Fibroblast of the aortic adventitia (primary cell): Measurements from ENCODE around the gene WDR20. TPM values are rescaled to one million over a fixed set of nuclear protein-coding genes. Genes with fewer than 3 reads are reported as not detected.
A peak's percentile ranks its signal among the peaks of the same experiment; 100 is the strongest.

Experiments used
- DNase-seq: peaks from one replicate; pipeline ENCODE4 v3.0.0-alpha.2; 2010; ENCODE audit warnings: low read depth
- H3K4me3 ChIP-seq: 2 replicates; pipeline ENCODE4 v1.5.1; 2011; ENCODE audit warnings: low read depth, mild to moderate bottlenecking, control low read depth, low read length, moderate library complexity
- total RNA-seq: library from RNA; depleted of rRNA; stranded (reverse); fragments of >200 nt; gene quantifications from 2 replicates; pipeline ENCODE4 v1.2.3, GENCODE V29; 2012; ENCODE audit warnings: low replicate concordance
- TF ChIP-seq, protein P1 (sequence below): IDR thresholded peaks from 2 replicates; pipeline ENCODE4 v1.5.1; 2011; ENCODE audit warnings: mild to moderate bottlenecking, low read length, control low read depth, inconsistent platforms; ENCODE audit not compliant: insufficient read depth

The WDR20 gene
- total RNA-seq, 1 donor, result 14.6 TPM

DNA sequence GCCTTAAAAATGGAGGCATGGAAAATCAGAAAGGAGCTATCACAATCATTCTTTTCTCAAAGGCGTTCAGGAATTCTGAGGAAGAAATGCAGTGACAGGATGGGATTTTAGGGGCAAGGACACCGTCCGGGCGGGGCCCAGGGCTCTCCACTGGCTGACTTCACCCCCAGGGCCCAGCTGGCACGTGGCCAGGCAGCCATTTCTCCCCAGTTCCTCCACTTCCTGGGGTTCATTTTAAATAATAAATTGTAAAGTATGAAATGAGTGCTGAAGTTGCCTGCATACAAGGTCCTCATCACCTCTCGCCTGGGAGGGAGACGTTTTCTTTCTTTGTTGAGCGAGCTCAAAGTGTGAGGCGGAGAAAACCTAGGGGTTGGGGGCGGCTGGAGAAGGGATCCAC is 73.8 kb downstream of the WDR20 start:
- no peak overlapping the region for H3K4me3 ChIP-seq
- no peak for DNase-seq
- TF ChIP-seq, protein P1, sequence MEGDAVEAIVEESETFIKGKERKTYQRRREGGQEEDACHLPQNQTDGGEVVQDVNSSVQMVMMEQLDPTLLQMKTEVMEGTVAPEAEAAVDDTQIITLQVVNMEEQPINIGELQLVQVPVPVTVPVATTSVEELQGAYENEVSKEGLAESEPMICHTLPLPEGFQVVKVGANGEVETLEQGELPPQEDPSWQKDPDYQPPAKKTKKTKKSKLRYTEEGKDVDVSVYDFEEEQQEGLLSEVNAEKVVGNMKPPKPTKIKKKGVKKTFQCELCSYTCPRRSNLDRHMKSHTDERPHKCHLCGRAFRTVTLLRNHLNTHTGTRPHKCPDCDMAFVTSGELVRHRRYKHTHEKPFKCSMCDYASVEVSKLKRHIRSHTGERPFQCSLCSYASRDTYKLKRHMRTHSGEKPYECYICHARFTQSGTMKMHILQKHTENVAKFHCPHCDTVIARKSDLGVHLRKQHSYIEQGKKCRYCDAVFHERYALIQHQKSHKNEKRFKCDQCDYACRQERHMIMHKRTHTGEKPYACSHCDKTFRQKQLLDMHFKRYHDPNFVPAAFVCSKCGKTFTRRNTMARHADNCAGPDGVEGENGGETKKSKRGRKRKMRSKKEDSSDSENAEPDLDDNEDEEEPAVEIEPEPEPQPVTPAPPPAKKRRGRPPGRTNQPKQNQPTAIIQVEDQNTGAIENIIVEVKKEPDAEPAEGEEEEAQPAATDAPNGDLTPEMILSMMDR, result no peak

DNA sequence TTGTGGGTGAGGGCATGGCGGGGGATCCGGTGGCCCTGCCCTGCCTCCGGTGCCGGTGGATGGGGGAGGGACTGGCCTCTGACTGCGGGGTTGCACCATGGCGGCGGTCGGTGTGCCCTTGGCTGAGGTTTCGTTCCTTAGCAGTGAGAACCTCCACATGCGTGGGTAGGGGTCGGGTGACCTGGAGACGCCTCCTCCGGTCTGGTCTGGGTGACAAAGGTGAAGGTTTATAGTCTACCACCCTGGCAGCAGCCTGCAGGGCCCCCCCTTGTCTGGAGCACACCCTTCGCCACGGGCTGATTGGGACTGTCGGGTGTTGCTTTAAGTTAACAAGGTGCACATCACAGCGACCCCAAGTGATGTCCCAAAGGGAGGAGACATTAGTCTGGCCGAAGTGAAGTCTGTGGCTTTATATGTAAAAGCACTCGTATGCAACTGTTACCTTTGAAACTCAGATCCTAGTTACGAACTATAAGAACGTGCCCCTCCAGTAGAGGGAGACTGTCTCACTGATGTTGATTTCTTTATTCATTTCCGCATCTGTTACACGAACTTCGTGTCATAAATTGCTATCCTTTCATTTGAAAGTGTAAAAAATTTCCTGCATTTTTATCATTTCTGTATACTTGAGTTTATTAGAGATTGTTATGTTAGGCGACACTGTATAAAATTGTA is 74.4 kb downstream of the WDR20 start:
- TF ChIP-seq, protein P1, result peak; percentile 18
- no peak for DNase-seq

DNA sequence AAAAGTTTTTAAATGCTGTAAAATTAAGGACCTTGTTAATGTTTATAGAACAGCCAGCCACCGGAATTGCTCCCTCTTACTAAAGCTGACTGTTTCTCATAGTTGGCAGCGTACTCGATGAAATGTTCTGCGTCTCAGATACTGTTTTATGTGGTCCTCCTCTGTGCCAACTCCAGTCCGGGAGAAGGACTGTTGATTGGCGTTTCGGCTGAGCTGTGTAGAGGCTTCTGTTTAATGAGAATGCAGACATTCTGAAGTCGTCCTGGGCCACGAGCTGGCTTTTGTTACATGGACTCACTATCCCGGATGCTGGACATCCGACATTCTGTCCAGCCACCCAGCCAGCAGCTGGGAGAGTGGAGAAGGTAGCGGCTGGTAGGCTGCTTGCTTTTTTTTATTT is 75.4 kb downstream of the WDR20 start:
- TF ChIP-seq, protein P1, result no peak
- peak; percentile 83 for DNase-seq
- no peak overlapping the region for H3K4me3 ChIP-seq

More for the DNA sequence above, 74.4 kb downstream of the WDR20 start:
- no peak overlapping the region for H3K4me3 ChIP-seq

DNA sequence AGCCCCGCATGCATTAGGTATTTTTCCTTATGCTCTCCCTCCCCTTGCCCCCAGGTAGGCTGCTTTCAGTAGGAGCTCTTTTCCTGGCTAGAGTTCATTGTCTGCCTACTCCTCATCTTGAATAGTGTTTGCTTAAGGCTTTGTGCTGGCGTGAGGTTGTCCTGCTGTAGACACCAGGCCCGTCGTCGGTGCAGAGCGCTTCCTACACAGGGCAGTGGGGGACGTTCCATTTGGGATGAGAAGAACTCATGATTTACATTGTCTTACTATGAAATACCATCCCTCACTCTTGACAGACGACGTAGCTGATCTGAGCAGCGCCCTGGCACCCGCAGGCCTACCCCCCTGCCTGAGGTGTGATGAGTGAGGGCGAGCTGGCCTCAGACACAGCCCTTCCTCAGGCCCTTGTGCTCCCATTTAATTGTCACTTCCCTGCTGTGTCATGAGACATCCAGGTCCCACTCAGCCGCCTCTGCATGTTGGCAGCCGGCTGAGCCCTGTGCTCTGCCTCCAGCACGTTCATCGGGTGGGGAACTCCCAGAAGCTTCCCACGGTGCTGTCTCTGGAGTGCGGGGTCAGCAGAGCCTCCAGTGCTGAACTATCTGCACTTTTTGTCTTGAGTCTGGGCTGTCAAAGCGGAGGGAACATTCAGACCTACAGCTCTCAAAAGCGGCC is 76.0 kb downstream of the WDR20 start:
- TF ChIP-seq, protein P1, result no peak
- DNase-seq, result no peak
- H3K4me3 ChIP-seq, result no peak overlapping the region

DNA sequence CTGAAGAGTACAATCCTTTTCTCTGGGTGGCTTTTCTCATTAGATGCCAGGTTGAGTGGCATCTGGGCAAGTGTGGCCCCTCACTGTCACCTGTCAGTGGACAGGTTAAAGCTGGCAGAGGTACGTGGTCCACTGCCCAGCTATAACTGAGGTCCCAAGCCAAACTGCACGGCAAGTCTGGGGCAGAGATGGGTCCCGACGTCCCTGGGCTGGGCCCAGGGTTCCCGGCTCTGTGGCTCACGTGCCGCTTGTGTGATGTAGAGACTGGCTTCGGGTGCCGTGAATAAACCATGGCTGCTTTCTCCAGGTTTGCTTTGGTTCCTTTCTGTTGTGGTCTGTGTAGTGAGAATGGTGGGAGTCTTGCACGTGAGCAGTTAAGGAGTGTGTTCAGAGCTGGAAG is 77.7 kb downstream of the WDR20 start:
- DNase-seq, result no peak
- H3K4me3 ChIP-seq, result no peak overlapping the region
- TF ChIP-seq, protein P1, result no peak

DNA sequence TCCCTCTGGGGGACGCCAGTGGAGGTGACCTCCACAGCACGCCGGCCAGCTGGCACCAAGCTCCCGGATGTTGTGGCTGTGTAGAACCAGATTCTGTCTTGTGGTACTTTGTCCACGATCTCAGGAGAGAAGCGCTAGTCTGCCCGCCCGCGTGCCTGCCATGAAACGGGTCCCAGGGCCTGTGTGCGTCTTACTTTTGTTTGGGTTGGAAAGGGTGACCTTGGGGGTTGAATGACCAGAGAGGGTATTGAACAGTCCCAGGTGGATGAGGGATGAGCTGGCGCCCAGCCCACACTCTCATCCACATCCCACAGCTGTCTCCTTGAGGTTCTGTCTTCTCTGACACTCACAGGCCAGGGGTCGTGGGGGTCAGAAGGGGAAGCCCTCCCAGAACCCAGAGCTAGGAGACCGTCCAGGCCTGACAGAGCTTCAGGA is 78.3 kb downstream of the WDR20 start:
- TF ChIP-seq, protein P1, result no peak
- no peak for DNase-seq
- no peak overlapping the region for H3K4me3 ChIP-seq
